Upper lobe of right lung (tissue), 1 donor: ENCODE measurements around the gene WNT1. TPM values are rescaled to one million over a fixed set of nuclear protein-coding genes. Genes with fewer than 3 reads are reported as not detected.
A peak's percentile ranks its signal among the peaks of the same experiment; 100 is the strongest.

Source experiments
- ATAC-seq: fragments of 200-7000 bp; cut with Tn5 transposase; one replicate; pipeline ENCODE4 v1.9.1; 2020; ENCODE audit warnings: mild to moderate bottlenecking, moderate library complexity
- DNase-seq: peaks from one replicate; pipeline ENCODE4 v3.0.0-alpha.2; 2020
- H3K27ac ChIP-seq: fragments of 200-600 bp; one replicate; pipeline ENCODE4 v1.8.0; 2022
- H3K27me3 ChIP-seq: fragments of 200-600 bp; one replicate; pipeline ENCODE4 v1.8.0; 2022; ENCODE audit warnings: mild to moderate bottlenecking
- H3K36me3 ChIP-seq: fragments of 200-600 bp; one replicate; pipeline ENCODE4 v1.8.0; 2022
- H3K4me1 ChIP-seq: fragments of 200-600 bp; one replicate; pipeline ENCODE4 v1.8.0; 2022
- H3K4me3 ChIP-seq: fragments of 200-600 bp; one replicate; pipeline ENCODE4 v1.8.0; 2022; ENCODE audit warnings: mild to moderate bottlenecking
- H3K9me3 ChIP-seq: fragments of 200-600 bp; one replicate; pipeline ENCODE4 v1.8.0; 2022
- CTCF ChIP-seq: fragments of 200-600 bp; IDR thresholded peaks from one replicate; pipeline ENCODE4 v1.8.0; 2022; ENCODE audit warnings: antibody characterized with exemption
- intact Hi-C: fragments of 100-400 bp; cut with DNase I; formaldehyde crosslinking; loops from one replicate; pipeline ENCODE4 v1.11.0; 2022
- total RNA-seq: library from RNA; stranded (reverse); fragmentation: NEBNext Ultra II Directional; extraction: Animal tissue kit (Norgen Biotek cat#: 25700); gene quantifications from one replicate; pipeline ENCODE4 v1.2.1, GENCODE V29; 2021
- donor health status: DM: no; HTN: yes; CAD: no; lungs with severe emphysema.

WNT1 gene
- total RNA-seq, 1 donor from 2014 or later = not detected

- DNase-seq = no peak
- Histone ChIP-seq H3K36me3 (peaks cover 77% of the 10 kb centered on the region), H3K9me3 (no peaks in the 10 kb centered on the region), H3K27ac (peak overlapping the region; percentile 2), H3K27me3 (no peaks in the 10 kb centered on the region), H3K4me3 (no peak overlapping the region), H3K4me1 (no peaks in the 10 kb centered on the region)
- ATAC-seq = no peak
- intact Hi-C loops = no loop called here
- peak; percentile 13 for TF ChIP-seq CTCF
These were observed 43.8 kb upstream of the WNT1 start for GRCh38 chr12:48934312-48934706.

GRCh38 chr12:48936379-48936979, 41.6 kb upstream of the WNT1 start:
- H3K36me3 ChIP-seq = peaks cover 85% of the 10 kb centered on the region
- TF ChIP-seq CTCF = peak; percentile 96
- ATAC-seq (peak; percentile 86), DNase-seq (peak; percentile 79)
- H3K27me3 ChIP-seq = no peaks in the 10 kb centered on the region
- no peaks in the 10 kb centered on the region for H3K9me3 ChIP-seq
- no peak overlapping the region for H3K4me3 ChIP-seq
- intact Hi-C loops = no loop called here
- no peak overlapping the region for H3K27ac ChIP-seq
- no peaks in the 10 kb centered on the region for H3K4me1 ChIP-seq

- no peak overlapping the region for H3K27ac ChIP-seq
- DNase-seq (peak; percentile 28), ATAC-seq (no peak)
- H3K27me3 ChIP-seq = no peaks in the 10 kb centered on the region
- no peaks in the 10 kb centered on the region for H3K4me1 ChIP-seq
- no peak for TF ChIP-seq CTCF
- no peaks in the 10 kb centered on the region for H3K9me3 ChIP-seq
- intact Hi-C loops = no loop called here
- peaks cover 92% of the 10 kb centered on the region for H3K36me3 ChIP-seq
- no peak overlapping the region for H3K4me3 ChIP-seq
These were observed 41.0 kb upstream of the WNT1 start for GRCh38 chr12:48937170-48937569.

GRCh38 chr12:48938805-48939204, 39.3 kb upstream of the WNT1 start:
- no peak overlapping the region for H3K27ac ChIP-seq
- peaks cover 80% of the 10 kb centered on the region for H3K36me3 ChIP-seq
- H3K9me3 ChIP-seq = no peaks in the 10 kb centered on the region
- intact Hi-C loops = no loop called here
- TF ChIP-seq CTCF = no peak
- H3K4me3 ChIP-seq = no peak overlapping the region
- ATAC-seq (peak; percentile 53), DNase-seq (peak; percentile 27)
- H3K27me3 ChIP-seq = no peaks in the 10 kb centered on the region
- H3K4me1 ChIP-seq = no peaks in the 10 kb centered on the region

GRCh38 chr12:48940181-48940580, 37.9 kb upstream of the WNT1 start:
- peaks cover 67% of the 10 kb centered on the region for H3K36me3 ChIP-seq
- TF ChIP-seq CTCF = no peak
- ATAC-seq (peak; percentile 48), DNase-seq (no peak)
- no peaks in the 10 kb centered on the region for H3K9me3 ChIP-seq
- no peak overlapping the region for H3K4me3 ChIP-seq
- no peaks in the 10 kb centered on the region for H3K4me1 ChIP-seq
- intact Hi-C loops = no loop called here
- no peaks in the 10 kb centered on the region for H3K27me3 ChIP-seq
- no peak overlapping the region for H3K27ac ChIP-seq

GRCh38 chr12:48943221-48943620, 34.9 kb upstream of the WNT1 start:
- no peak for TF ChIP-seq CTCF
- H3K27me3 ChIP-seq = no peaks in the 10 kb centered on the region
- DNase-seq (no peak), ATAC-seq (no peak)
- intact Hi-C loops = no loop called here
- no peaks in the 10 kb centered on the region for H3K4me1 ChIP-seq
- peaks cover 44% of the 10 kb centered on the region for H3K36me3 ChIP-seq
- no peak overlapping the region for H3K27ac ChIP-seq
- H3K4me3 ChIP-seq = no peak overlapping the region
- no peaks in the 10 kb centered on the region for H3K9me3 ChIP-seq
